HTR-8/SVneo (cell line): ENCODE data around the gene AEBP1.
A peak's percentile ranks its signal among the peaks of the same experiment; 100 is the strongest.
"Not testable (repeated sequence)": the region's sequence is repeated elsewhere in the genome, so short reads cannot be mapped to it uniquely, and the experiment has no call there.

Source experiments
- DNase-seq: peaks from one replicate; pipeline ENCODE4 v3.0.0; 2011; ENCODE audit warnings: low spot score, mixed read lengths; ENCODE audit not compliant: insufficient read length
- FAIRE-seq: peaks from 2 replicates; lab custom pipeline; 2011; peaks lifted over from hg19 to GRCh38; lab: Jason Lieb, UNC

The AEBP1 gene

DNA sequence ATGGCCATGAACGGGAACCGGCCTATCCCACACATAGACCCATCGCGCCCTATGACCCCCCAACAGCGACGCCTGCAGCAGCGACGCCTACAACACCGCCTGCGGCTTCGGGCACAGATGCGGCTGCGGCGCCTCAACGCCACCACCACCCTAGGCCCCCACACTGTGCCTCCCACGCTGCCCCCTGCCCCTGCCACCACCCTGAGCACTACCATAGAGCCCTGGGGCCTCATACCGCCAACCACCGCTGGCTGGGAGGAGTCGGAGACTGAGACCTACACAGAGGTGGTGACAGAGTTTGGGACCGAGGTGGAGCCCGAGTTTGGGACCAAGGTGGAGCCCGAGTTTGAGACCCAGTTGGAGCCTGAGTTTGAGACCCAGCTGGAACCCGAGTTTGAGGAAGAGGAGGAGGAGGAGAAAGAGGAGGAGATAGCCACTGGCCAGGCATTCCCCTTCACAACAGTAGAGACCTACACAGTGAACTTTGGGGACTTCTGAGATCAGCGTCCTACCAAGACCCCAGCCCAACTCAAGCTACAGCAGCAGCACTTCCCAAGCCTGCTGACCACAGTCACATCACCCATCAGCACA, 9.7 kb downstream of the AEBP1 start:
- no peak for FAIRE-seq
- no peak for DNase-seq

DNA sequence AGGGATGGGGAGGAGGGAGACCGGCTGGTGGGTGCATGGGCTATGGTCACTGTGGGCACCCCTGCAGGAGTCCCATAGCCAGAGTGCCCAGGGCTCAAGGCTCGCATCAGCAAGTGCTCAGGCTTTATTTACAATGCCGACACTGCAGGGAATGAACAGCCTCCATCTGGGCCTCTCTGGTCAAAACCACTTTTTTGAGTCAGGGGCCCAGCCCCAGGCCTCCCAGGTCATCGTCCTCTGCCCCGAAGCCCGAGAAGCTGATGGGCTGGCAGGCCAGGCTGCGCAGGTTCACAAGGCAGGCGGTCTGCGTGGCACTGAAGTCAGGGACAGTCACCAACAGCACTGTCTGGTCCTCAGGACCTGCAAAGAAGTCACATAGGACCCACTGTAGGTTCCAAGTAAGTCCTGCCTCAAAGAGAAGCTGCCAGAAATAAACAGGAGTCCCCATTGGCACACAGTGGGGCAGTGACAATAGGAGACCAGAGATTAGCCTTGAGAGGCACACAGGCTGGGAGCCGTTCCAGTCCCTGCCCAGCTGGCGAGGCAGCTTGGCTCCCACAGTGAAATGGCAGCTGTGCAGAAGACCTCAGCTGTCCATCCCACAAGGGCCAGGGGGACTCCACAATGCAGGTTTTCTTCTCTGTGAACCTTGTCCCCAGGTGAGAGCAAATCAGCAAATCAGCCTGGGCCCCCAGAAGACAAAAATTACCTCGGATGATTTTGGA, 10.6 kb downstream of the AEBP1 start:
- DNase-seq: no peak
- no peak for FAIRE-seq

DNA sequence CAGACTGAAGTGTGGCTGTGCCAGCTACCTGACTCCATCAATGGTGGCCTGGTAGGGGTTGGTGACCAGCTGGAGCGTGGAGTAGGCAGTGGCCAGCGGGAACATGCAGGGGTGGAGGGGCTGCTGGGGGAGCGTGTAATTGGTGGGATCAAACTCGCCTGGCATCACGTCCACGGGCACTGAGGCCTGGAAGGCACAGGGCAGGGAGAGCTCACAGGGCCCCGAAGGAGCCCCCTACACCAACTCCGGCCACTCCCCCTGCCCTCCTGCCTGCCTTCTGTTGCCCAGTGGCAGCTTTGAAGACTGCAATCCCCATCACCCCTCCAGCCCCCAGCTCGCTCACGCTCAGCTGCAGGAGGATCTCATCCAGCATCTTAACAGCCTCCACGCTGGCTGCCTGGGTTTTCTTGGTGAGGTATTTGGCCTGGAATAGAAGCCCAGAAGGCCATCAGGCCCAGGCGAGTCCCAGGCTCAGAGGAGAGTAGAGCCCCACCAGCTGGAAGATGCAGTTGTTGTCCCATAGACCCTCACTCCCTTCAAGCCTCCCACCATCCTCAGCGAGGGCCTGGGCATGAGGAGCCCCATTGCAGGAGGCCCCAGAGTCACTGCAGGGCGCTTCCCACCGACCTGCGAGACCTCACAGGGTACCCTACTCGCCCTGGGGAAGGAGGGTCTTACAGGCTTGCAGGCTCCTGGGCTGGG, 12.1 kb downstream of the AEBP1 start:
- FAIRE-seq (no peak), DNase-seq (no peak)

DNA sequence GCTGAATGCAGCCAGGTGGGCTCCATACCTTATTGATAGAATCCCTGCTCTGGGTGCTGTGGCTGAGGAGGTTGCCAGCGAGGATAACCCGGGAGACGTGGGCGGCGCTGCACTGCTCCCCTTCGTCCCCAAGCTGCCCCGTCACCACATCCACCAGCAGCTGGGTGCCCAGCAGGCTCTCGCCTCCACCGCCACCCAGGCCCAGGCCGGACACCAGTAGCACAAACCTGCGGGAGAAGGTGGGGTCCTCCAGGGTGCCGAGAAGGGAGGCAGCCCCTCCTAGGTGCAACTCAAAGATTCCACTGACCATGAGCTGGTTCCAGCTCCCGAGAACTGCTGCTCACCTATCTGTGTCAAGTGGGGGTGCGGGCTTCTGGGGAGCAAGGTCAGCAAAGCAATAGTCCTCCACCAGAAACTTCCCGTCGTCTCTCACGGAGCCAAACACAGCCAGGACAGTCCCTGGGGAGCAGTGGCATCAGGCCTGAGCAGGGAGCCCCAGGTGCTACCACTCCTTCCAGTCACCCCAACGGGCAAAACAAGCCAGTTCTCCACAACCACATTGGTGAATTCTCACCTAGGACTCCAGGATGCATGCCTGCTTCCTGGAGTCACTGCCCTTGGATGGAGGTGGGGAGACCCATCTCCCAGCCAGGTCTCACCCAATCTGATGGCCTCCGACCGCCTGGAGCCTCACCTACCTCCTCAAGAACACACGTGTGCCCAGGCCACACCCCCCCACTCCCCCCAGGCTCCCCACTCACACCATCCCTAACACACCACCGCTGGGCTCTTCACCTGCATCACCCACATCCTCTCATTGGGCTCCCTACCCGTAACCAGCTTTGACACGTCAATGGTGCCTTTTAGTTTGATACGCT, 12.9 kb downstream of the AEBP1 start:
- DNase-seq: no peak
- no peak for FAIRE-seq

DNA sequence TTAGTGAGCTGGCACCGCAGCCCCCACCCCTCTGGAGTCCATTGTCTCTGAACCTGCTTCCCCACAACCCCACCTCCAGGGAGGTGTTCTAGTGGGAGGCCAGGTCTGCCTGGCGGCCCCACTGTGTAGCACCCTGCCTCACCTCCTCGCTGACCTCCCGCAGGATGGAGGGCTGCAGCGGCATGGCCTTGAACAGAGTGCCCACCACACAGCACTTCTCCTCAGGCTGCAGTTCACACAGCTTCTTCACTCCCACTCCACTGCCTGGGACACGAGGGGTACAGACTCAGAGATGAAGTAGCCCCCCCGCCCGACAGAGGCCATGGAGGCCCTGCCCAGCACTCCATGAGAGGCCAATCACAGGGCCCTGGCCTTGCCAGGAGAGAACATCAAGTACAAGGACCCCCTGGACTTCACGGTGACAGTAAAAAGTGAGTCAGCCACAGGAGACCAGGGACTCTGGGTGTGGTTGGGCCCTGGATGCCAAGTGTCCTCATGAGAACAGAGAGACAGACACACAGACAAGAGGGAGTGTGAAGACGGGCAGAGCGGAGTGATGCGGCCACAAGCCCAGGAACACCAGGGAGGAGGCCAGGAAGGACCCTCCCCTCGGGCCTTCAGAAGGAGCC, 13.8 kb downstream of the AEBP1 start:
- no peak for DNase-seq
- FAIRE-seq: no peak

DNA sequence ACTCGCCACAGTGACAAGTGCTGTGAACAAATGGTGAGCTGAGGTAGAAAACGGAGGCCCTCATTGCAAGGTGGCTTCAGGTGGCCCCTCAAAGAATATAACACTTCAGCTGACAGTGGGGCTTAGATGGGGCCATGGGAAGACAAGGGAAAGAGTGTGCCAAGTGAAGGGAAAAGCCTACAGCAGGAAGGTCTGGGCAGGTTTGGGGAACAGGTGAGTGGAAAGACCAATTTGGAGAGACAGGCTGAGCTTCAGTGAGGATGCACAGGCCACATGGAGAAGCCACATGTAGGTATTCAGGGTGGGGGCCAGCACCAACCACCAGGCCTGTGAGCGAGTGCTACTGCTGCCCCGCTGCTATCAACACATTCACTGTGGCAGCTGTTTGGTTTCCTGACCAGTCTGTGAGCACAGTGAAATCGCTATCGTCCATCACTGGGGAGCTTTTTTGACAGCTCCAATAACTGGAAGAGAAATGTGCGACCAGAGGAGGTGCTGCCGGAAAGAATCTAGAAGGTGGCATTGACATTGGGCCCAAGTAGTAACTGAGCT, 15.8 kb downstream of the AEBP1 start:
- no peak for FAIRE-seq
- no peak for DNase-seq

- FAIRE-seq: no peak
- no peak for DNase-seq
Measured at GRCh38 chr7:44120395-44120794, 16.2 kb downstream of the AEBP1 start.

- DNase-seq (no peak), FAIRE-seq (peak; percentile 16)
Measured at GRCh38 chr7:44121761-44122420, 17.7 kb downstream of the AEBP1 start.

DNA sequence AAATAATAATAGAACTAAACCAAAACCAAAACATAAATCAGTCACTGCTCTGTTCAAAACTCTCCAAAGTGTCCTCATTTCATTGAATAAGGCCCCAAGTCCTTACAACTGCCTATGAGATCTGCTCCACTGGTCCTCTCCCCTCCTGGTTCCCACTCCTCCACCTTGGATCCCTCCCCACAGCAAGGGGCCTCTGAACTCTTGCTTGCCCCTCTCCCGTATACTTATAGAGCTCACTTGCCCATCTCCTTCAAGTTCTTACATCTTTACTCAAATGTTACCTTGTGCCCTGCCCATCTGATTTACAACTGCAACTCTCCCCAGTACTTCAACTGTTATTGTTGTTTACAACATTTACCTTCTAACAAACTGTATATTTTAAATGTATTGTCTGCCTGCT, 18.4 kb downstream of the AEBP1 start:
- DNase-seq (no peak), FAIRE-seq (no peak)

DNA sequence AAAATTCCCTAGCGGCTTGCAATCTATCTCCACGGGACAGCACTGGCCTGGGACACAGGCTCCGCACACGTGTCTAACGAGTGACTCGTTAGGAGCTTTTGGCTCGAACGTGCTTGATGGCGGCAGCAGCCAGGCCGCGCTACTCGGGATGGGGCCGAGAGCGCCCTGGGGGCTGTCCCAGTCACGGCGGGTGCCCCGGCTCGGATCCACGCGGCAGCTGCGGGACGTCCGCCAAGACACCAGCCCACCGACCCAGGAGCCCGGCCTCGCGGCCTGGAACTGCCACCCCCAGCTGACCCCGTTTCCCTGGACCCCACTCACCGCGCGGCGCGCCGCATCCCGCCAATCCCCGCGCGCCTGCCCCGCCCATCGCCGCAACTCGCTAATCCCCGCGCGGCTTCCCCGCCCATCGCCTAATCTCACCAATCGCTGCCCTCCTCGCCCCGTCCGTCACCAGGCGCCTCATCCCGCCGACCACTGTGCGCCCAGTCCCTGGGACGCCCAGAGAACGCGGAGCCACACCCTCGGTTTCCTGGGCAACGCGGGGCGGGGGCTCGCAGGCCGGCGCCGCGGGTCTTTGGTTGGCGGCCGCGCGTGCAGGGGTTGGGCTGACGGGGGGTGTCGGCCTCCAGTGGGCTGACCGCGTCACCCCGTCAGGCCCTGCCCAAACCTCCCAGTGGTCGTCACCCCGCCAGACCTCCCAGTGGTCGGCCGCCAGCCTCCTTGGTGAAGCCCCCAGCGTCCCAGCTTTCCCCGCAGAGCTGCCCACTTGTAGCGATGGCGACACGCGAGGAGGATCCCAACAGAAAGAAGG, 19.3 kb downstream of the AEBP1 start, which contains the start of gene POLD2:
Gene POLD2 (minus strand): TSS at position 359 of the 814 bp plus-strand sequence. CDS start 1,495 bp downstream, outside the sequence.
- DNase-seq (peak; percentile 99), FAIRE-seq (peak; percentile 96)

DNA sequence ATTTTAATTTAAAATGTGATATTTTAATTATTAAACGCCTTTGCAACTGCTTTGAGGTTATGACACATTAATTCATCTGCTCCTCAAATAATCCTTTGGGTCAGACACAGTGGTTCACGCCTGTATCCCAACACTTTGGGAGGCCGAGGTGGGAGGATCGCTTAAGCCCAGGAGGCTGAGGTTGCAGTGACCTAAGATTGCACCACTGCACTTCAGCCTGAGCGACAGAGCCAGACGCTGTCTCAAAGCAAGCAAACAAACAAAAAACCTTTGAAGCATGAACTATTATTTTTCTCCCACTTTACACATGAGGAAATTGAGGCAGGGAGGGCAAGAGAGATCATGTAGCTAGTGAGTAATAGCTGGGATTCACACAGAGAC, 20.7 kb downstream of the AEBP1 start:
- no peak for DNase-seq
- FAIRE-seq: no peak

GRCh38 chr7:44126574-44126973, 22.4 kb downstream of the AEBP1 start:
- not testable (repeated sequence) for FAIRE-seq

GRCh38 chr7:44127161-44127560, 23.0 kb downstream of the AEBP1 start:
- no peak for FAIRE-seq

More at GRCh38 chr7:44126574-44126973, 22.4 kb downstream of the AEBP1 start:
- not testable (repeated sequence) for DNase-seq

DNA sequence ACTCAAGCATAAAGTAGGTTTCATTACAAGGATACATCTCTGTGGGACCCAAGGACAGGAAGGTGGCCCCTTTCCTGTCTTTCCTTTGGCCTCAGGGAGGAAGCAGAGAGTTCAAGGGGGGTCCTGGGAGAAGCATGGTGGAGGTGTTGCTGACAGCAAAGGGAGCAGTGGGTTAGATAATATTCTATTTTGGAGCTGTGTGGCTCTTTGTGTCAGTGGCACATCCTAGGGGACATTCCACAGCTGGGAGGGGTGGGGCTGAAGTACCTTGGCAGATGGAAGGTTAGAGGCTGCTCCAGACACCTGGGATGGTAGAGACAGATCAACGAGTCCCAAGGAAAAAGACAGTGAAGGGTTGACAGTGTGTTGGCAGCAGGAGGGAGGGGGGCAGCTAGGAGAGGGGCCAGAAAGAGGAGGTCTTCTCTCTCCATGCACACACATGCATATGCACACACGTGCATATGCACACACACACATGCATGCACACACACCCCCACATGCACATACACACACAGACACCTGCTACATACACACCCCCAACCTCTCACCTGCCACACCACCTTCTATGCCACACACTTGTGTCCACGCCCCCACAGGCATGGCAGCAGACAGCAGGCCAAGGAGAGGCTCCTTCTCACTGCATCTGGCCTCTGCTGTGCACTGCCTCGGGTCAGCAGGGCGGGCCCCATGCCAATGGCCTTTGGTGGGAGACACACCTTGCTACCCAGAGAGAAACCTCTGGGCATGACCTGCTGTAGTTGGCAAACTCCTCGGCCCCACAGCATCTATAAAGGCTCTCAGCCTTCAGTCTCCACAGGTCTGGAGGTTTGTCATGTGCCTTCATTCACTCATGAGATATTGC, 24.8 kb downstream of the AEBP1 start:
- peak; percentile 85 for FAIRE-seq

More at GRCh38 chr7:44127161-44127560, 23.0 kb downstream of the AEBP1 start:
- DNase-seq: no peak

DNA sequence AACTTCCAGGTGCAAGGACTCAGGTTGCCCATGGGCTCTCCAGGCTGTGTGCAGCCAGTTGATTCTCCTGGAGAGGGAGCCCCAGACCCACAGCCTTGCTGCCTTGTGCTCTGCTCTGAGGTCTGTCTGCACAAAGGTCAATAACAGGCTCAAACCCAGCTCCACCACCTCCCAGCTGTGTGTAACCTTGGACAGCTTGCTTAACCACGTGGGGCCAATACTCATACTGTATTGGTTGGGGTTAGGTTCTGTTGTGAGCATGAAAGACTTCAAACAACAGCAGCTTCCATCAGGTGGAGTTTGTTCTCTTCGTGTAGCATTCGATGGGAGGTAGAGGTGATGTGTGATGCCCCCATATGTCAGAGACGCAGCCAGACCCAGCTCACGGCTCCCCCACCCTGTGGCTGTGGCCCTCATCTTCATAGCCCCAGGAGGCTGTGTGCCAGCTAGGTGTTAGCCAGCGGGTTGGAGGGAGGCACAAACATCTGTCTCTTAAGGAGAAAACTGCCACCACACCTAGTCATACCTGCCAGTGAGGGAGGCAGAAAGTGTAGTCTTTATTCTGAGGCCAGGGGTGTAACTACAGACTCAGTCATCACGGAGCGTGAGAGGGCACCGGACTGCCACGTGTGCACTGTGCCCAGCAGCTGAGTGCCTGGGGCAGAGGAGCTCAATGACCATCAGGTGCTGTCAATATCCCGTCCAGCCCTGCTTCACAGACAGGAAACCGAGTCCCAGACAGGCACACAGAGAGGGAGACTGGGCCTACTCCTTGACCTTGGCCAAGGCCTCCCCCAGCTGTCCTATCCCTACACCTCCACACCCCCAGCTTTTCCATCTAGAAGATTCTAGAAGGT, 27.3 kb downstream of the AEBP1 start:
- peak; percentile 36 for DNase-seq
- FAIRE-seq: peak; percentile 85

More for the DNA sequence above, 24.8 kb downstream of the AEBP1 start:
- no peak for DNase-seq

DNA sequence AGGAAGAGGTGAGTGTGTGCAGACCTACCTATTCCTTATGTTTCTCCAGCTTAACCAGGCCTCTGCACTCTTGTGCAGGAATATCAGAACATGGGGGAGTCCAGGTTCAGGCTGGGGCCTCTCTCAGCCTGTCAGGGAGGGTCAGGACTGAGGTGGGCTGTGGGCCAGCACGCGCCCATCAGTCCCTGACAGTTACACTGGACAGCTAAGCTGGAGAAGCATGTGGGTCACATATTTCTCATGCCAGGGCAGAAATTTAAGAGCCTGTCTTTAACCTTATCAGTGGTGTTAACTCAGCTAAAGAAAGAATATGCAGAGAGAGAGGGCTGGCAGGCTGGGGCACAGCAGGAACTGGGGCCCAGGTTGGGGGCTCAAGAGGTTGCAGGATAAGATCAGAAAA, 27.9 kb downstream of the AEBP1 start:
- FAIRE-seq: peak; percentile 91
- DNase-seq: peak; percentile 75
